Gastrocnemius medialis (tissue), 4 donors: Measurements from ENCODE around the gene C14orf39. TPM values are rescaled to one million over a fixed set of nuclear protein-coding genes. Genes with fewer than 3 reads are reported as not detected.

Experiments
- ATAC-seq, 2 donors: fragments of 150-250 bp; one replicate each; pipeline ENCODE4 v1.9.1; 2016
- DNase-seq, 2 donors: peaks; one replicate each; pipeline ENCODE4 v3.0.0-alpha.2; 2019
- H3K27ac ChIP-seq, 4 donors: fragments of 200-600 bp; sonication (generic); 1 replicate in 1 of 4; 2 replicates in 3 of 4; pipeline ENCODE4 v1.5.1; 2016 to 2018; ENCODE audit warnings: mild to moderate bottlenecking in 2 of 4, moderate library complexity in 1 of 4
- H3K27me3 ChIP-seq, 3 donors: fragments of 200-600 bp; sonication (generic) in 2 of 3; 1 replicate in 1 of 3; 2 replicates in 2 of 3; pipeline versions ENCODE4 v1.5.1 to v1.6.0; 2016 to 2019; ENCODE audit warnings: mild to moderate bottlenecking in 1 of 3, moderate library complexity in 1 of 3
- H3K36me3 ChIP-seq, 2 donors: fragments of 200-600 bp; sonication (generic) in 1 of 2; one replicate each; pipeline ENCODE4 v1.5.1; 2017 to 2018
- H3K4me1 ChIP-seq, 2 donors: fragments of 200-600 bp; sonication (generic) in 1 of 2; one replicate each; pipeline ENCODE4 v1.5.1; 2016 to 2017; ENCODE audit warnings: mild to moderate bottlenecking in 2 of 2
- H3K4me3 ChIP-seq, 4 donors: fragments of 200-600 bp; sonication (generic) in 3 of 4; 1 replicate in 1 of 4; 2 replicates in 3 of 4; pipeline ENCODE4 v1.5.1; 2016 to 2019; ENCODE audit warnings: mild to moderate bottlenecking in 2 of 4
- H3K9me3 ChIP-seq, 3 donors: fragments of 200-600 bp; sonication (generic) in 2 of 3; 1 replicate in 1 of 3; 2 replicates in 2 of 3; pipeline ENCODE4 v1.5.1; 2016 to 2019
- CTCF ChIP-seq, 5 experiments: fragments of 450-650 bp in 3 of 5; fragments of 200-600 bp in 2 of 5; sonication (generic) in 2 of 5; IDR thresholded peaks in 4 of 5; conservative IDR thresholded peaks in 1 of 5; 1 replicate in 4 of 5; 2 replicates in 1 of 5; pipeline ENCODE4 v1.5.1; 2016 to 2019; ENCODE audit warnings: antibody characterized with exemption in 5 of 5, mild to moderate bottlenecking in 3 of 5, moderate library complexity in 3 of 5
- POLR2A ChIP-seq, 2 donors: fragments of 450-650 bp; IDR thresholded peaks; one replicate each; pipeline ENCODE4 v1.6.1; 2017; ENCODE audit warnings: antibody characterized with exemption in 2 of 2, mild to moderate bottlenecking in 2 of 2, moderate library complexity in 2 of 2
- in situ Hi-C, 4 donors: fragments of 200-750 bp; cut with MboI; loops; one replicate each; pipeline versions ENCODE4 v1.15.0 to v1.8.0; 2017; ENCODE audit warnings: low sequenced_read_pairs in 4 of 4
- intact Hi-C: fragments of 100-400 bp; cut with DNase I; formaldehyde crosslinking; loops from one replicate; pipeline ENCODE4 v1.15.1; 2023; ENCODE audit warnings: low total_unique reads
- total RNA-seq, 4 donors: library from RNA; depleted of rRNA; stranded (reverse); fragments of >200 nt; gene quantifications; one replicate each; pipeline versions ENCODE4 v1.1.0 to v1.2.3, GENCODE V29; 2016

The C14orf39 gene
- total RNA-seq, 4 donors from 2014 or later: 1.1 to 3.3 (median 2.4) TPM

DNA sequence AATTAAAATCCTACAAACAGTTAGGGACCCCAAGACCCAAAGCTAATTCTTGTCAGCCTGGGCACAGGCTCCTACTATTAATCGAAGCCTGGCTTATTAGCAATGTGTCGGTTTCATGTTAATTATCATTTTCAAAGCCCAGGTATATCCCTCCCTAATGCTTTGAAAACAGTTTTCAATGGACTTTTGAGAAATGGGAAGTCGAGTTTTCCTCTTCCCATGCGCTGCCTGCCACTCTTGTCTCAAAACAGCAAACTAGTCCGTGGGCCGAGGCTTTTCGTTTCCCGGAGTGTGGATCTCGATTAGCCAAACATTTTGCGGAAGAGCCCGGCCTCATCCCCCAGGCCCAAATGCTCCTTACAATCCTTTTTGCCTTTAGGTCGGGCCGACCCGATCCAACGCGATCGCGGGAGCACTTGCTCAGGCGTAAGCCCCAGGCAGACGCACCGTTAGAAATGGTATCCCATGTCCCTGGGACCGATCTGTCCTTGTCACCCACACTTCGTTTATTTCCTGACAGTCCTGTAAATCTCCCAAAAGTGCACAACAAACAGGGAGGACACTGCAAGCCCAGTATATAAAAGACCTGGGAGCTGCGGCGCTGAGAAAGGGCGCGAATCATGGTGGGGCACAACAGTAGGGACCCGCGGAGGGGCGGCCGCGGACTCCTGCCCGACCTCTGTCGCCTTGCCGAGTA, 24.5 kb upstream of the C14orf39 start:
- TF ChIP-seq CTCF (IDR thresholded peaks at IDR 0.05 in 4 of 5, conservative IDR thresholded peaks at IDR 0.05 in 1 of 5): no peak
- no peak for TF ChIP-seq POLR2A (IDR thresholded peaks at IDR 0.05)
- in situ Hi-C loops: no loop called here
- ATAC-seq (no peak), DNase-seq (no peak)
- Histone ChIP-seq H3K4me1 (peaks cover 0 to 12% of the 10 kb centered on the region in 2 donors), H3K9me3 (no peaks in the 10 kb centered on the region), H3K36me3 (no peaks in the 10 kb centered on the region), H3K27ac (no peak overlapping the region), H3K4me3 (peak overlapping the region in 1 of 4 donors; percentile 12), H3K27me3 (peaks cover 14 to 69% (median 39%) of the 10 kb centered on the region in 3 donors)
- intact Hi-C loops: no loop called here

DNA sequence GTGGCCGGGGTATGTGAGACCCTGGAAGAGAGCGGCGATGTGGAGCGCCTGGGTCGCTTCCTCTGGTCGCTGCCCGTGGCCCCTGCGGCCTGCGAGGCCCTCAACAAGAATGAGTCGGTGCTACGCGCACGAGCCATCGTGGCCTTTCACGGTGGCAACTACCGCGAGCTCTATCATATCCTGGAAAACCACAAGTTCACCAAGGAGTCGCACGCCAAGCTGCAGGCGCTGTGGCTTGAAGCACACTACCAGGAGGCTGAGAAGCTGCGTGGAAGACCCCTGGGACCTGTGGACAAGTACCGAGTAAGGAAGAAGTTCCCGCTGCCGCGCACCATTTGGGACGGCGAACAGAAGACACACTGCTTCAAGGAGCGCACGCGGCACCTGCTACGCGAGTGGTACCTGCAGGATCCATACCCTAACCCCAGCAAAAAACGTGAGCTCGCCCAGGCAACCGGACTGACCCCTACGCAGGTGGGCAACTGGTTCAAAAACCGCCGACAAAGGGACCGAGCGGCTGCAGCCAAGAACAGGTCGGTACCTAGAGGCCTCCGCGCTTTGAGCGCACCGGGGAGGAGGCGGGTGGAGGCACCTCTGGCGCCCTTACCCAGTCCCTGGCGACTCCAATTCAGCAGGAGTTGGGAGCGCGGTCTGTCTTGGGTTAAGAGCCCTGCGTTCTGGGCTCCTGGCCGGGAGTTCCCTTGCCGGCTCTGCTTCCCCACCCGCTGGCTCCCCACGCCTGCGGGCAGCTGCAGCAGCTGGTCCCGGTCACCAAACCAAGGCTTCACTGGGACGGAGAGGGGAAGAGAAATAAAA, 23.8 kb upstream of the C14orf39 start:
- in situ Hi-C loops: no loop called here
- peaks cover 14 to 67% (median 39%) of the 10 kb centered on the region in 3 donors for H3K27me3 ChIP-seq
- peak; percentile 14 to 34 for ATAC-seq

DNA sequence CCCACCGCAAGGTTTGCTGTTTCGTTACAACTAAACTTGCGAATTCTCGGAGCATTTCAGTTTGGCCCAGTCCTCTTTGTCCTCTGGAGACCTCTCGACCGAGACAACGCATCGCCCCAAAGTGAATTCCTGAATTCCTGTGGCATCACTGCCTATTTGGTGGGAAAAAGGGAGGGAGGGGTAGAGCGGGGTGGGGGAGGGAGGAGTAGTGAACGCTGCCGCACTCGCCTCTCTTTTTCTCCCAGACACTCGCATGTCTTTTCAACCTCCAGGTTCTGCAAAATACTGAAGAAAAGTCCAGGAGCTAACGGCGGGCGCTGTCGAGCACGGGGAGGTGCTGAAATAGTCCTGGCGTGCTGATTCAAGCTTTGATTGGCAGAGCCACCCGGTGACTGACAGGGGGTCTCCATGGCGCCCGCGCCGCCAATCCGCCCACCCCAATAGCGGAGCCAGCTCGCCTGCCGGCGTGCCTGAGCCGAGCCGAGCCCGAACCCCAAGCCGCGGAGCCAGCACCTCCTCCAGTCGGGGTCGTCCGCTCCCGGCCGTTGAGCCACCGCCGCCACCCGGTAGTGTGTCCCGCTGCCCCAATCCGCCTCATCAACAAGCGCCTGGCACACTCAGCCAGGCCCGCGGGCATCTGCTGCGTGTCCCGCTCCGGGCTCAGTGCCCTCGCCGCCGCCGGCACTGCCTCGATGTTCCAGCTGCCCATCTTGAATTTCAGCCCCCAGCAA, 23.0 kb upstream of the C14orf39 start, which contains the start of gene SIX6:
TSS of gene SIX6 (plus strand) at position 440 of the 731 bp plus-strand sequence. CDS start at position 693, 253 bp downstream.
- H3K9me3 ChIP-seq: no peaks in the 10 kb centered on the region
- H3K4me1 ChIP-seq: peaks cover 0 to 12% of the 10 kb centered on the region in 2 donors
- no peak for DNase-seq
- ATAC-seq: peak; percentile 67 to 68
- H3K27ac ChIP-seq: no peak within 1 kb of the TSS
- peak within 1 kb of the TSS; percentile 51 to 58 (median 56) for H3K4me3 ChIP-seq
- in situ Hi-C loops (no loop called here), intact Hi-C loops (no loop called here)
- H3K36me3 ChIP-seq: no peaks in the 10 kb centered on the region
- TF ChIP-seq CTCF (IDR thresholded peaks at IDR 0.05 in 4 of 5, conservative IDR thresholded peaks at IDR 0.05 in 1 of 5) (no peak), POLR2A (IDR thresholded peaks at IDR 0.05) (no peak)
- H3K27me3 ChIP-seq: peaks cover 14 to 59% (median 39%) of the 10 kb centered on the region in 3 donors

More for the DNA sequence above, 23.8 kb upstream of the C14orf39 start:
- intact Hi-C loops: no loop called here
- H3K36me3 ChIP-seq: no peaks in the 10 kb centered on the region
- peak overlapping the region; percentile 51 to 58 (median 56) for H3K4me3 ChIP-seq
- H3K9me3 ChIP-seq: no peaks in the 10 kb centered on the region
- H3K4me1 ChIP-seq: peaks cover 0 to 12% of the 10 kb centered on the region in 2 donors
- TF ChIP-seq POLR2A (IDR thresholded peaks at IDR 0.05): no peak
- TF ChIP-seq CTCF (IDR thresholded peaks at IDR 0.05 in 4 of 5, conservative IDR thresholded peaks at IDR 0.05 in 1 of 5): no peak
- DNase-seq: no peak
- H3K27ac ChIP-seq: no peak overlapping the region

- peaks cover 14 to 56% (median 39%) of the 10 kb centered on the region in 3 donors for H3K27me3 ChIP-seq
- in situ Hi-C loops: no loop called here
- H3K36me3 ChIP-seq: no peaks in the 10 kb centered on the region
- H3K9me3 ChIP-seq: no peaks in the 10 kb centered on the region
- H3K27ac ChIP-seq: no peak overlapping the region
- intact Hi-C loops: no loop called here
- no peak for ATAC-seq
- H3K4me1 ChIP-seq: peaks cover 0 to 10% of the 10 kb centered on the region in 2 donors
- no peak for TF ChIP-seq POLR2A (IDR thresholded peaks at IDR 0.05)
- no peak for TF ChIP-seq CTCF (IDR thresholded peaks at IDR 0.05 in 4 of 5, conservative IDR thresholded peaks at IDR 0.05 in 1 of 5)
- DNase-seq: no peak
- H3K4me3 ChIP-seq: peak overlapping the region; percentile 51 to 58 (median 56)
Observed at GRCh38 chr14:60508363-60508706, 22.5 kb upstream of the C14orf39 start.
